Right atrium auricular region (tissue), 2 donors: Measurements from ENCODE around the gene NDE1. TPM values are rescaled to one million over a fixed set of nuclear protein-coding genes. Genes with fewer than 3 reads are reported as not detected.
"Not testable (repeated sequence)": the region's sequence is repeated elsewhere in the genome, so short reads cannot be mapped to it uniquely, and the experiment has no call there.

Experiments used
- DNase-seq: peaks from one replicate; pipeline ENCODE4 v3.0.0-alpha.2; 2019; ENCODE audit warnings: low spot score
- H3K27ac ChIP-seq, 2 donors: fragments of 200-600 bp; sonication (generic); 1 replicate in 1 of 2; 2 replicates in 1 of 2; pipeline ENCODE4 v1.5.1; 2016 to 2019
- H3K27me3 ChIP-seq, 2 donors: fragments of 200-600 bp; sonication (generic); one replicate each; pipeline versions ENCODE4 v1.5.1 to v1.6.0; 2017 to 2019
- H3K36me3 ChIP-seq: fragments of 200-600 bp; sonication (generic); one replicate; pipeline ENCODE4 v1.5.1; 2016
- H3K4me1 ChIP-seq, 2 donors: fragments of 200-600 bp; sonication (generic); one replicate each; pipeline versions ENCODE4 v1.5.1 to v1.6.0; 2017 to 2019
- H3K4me3 ChIP-seq, 2 donors: fragments of 200-600 bp; sonication (generic); 1 replicate in 1 of 2; 2 replicates in 1 of 2; pipeline ENCODE4 v1.5.1; 2017 to 2019; ENCODE audit warnings: mild to moderate bottlenecking in 1 of 2, moderate library complexity in 1 of 2
- H3K9me3 ChIP-seq, 2 donors: fragments of 200-600 bp; sonication (generic); one replicate each; pipeline ENCODE4 v1.5.1; 2019
- CTCF ChIP-seq, 2 donors: fragments of 200-600 bp; sonication (generic); IDR thresholded peaks; one replicate each; pipeline ENCODE4 v1.5.1; 2019; ENCODE audit warnings: antibody characterized with exemption in 2 of 2
- total RNA-seq, 2 donors: library from RNA; depleted of rRNA; stranded (reverse); fragments of >200 nt; gene quantifications; one replicate each; pipeline ENCODE4 v1.1.0, GENCODE V29; 2016

Gene NDE1
- total RNA-seq, 2 donors from 2014 or later, result 12.5 to 18.6 TPM

GRCh38 chr16:15725641-15726240 is 75.7 kb downstream of the NDE1 start:
- no peak for TF ChIP-seq CTCF (IDR thresholded peaks at IDR 0.05)
- Histone ChIP-seq H3K27me3 (no peaks in the 10 kb centered on the region), H3K4me1 (no peaks in the 10 kb centered on the region), H3K9me3 (no peaks in the 10 kb centered on the region), H3K27ac (no peak overlapping the region), H3K4me3 (no peak overlapping the region), H3K36me3 (peaks cover 45% of the 10 kb centered on the region)
- DNase-seq, result no peak

- Histone ChIP-seq H3K27ac (no peak overlapping the region), H3K27me3 (no peaks in the 10 kb centered on the region), H3K36me3 (peaks cover 36% of the 10 kb centered on the region), H3K9me3 (no peaks in the 10 kb centered on the region), H3K4me3 (no peak overlapping the region), H3K4me1 (no peaks in the 10 kb centered on the region)
- TF ChIP-seq CTCF (IDR thresholded peaks at IDR 0.05), result no peak
- no peak for DNase-seq
These were observed 76.7 kb downstream of the NDE1 start for GRCh38 chr16:15726715-15727114.

- H3K4me3 ChIP-seq, DNase-seq, H3K27ac ChIP-seq, H3K27me3 ChIP-seq, H3K4me1 ChIP-seq, H3K9me3 ChIP-seq: not testable (repeated sequence)
- peaks cover 29% of the 10 kb centered on the region for H3K36me3 ChIP-seq
These were observed 77.7 kb downstream of the NDE1 start for GRCh38 chr16:15727697-15728096.

GRCh38 chr16:15729152-15729551 is 79.1 kb downstream of the NDE1 start:
- no peak for DNase-seq
- H3K27ac ChIP-seq, result no peak overlapping the region
- no peak overlapping the region for H3K4me3 ChIP-seq
- no peak for TF ChIP-seq CTCF (IDR thresholded peaks at IDR 0.05)
- no peaks in the 10 kb centered on the region for H3K4me1 ChIP-seq
- H3K27me3 ChIP-seq, result no peaks in the 10 kb centered on the region
- H3K9me3 ChIP-seq, result no peaks in the 10 kb centered on the region
- peaks cover 22% of the 10 kb centered on the region for H3K36me3 ChIP-seq

- H3K4me1 ChIP-seq, result no peaks in the 10 kb centered on the region
- H3K27ac ChIP-seq, result no peak overlapping the region
- TF ChIP-seq CTCF (IDR thresholded peaks at IDR 0.05), result no peak
- H3K27me3 ChIP-seq, result no peaks in the 10 kb centered on the region
- no peak for DNase-seq
- no peaks in the 10 kb centered on the region for H3K9me3 ChIP-seq
- peaks cover 3% of the 10 kb centered on the region for H3K36me3 ChIP-seq
- H3K4me3 ChIP-seq, result no peak overlapping the region
These were observed 82.4 kb downstream of the NDE1 start for GRCh38 chr16:15732416-15732815.

GRCh38 chr16:15735610-15736009 is 85.6 kb downstream of the NDE1 start:
- Histone ChIP-seq H3K36me3 (peaks cover 15% of the 10 kb centered on the region), H3K27me3 (no peaks in the 10 kb centered on the region), H3K9me3 (peaks cover 0 to under 1% of the 10 kb centered on the region in 2 donors), H3K27ac (no peak overlapping the region), H3K4me3 (no peak overlapping the region), H3K4me1 (no peaks in the 10 kb centered on the region)
- no peak for DNase-seq
- TF ChIP-seq CTCF (IDR thresholded peaks at IDR 0.05), result no peak
